HepG2 (cell line): ENCODE results near the gene SPSB2. TPM values are rescaled to one million over a fixed set of nuclear protein-coding genes. Genes with fewer than 3 reads are reported as not detected.
A peak's percentile ranks its signal among the peaks of the same experiment; 100 is the strongest.

Experiments
- ARID2 ChIP-seq: sonication (generic); formaldehyde crosslinking; IDR thresholded peaks from 2 replicates; pipeline ENCODE4 v1.8.1; 2022; ENCODE audit warnings: mild to moderate bottlenecking, missing genetic modification reagents, borderline replicate concordance
- MEF2D ChIP-seq: sonication (generic); formaldehyde crosslinking; IDR thresholded peaks from 2 replicates; pipeline ENCODE4 v1.5.1; 2020; ENCODE audit warnings: mild to moderate bottlenecking, missing genetic modification reagents
- PAWR ChIP-seq: sonication (generic); formaldehyde crosslinking; IDR thresholded peaks from 2 replicates; pipeline ENCODE4 v1.4.0; 2020; ENCODE audit warnings: missing genetic modification reagents, mild to moderate bottlenecking, borderline replicate concordance
- RARG ChIP-seq: sonication (generic); formaldehyde crosslinking; IDR thresholded peaks from 2 replicates; pipeline ENCODE4 v1.4.0; 2020; ENCODE audit warnings: low read depth, mild to moderate bottlenecking, missing genetic modification reagents
- SAFB2 ChIP-seq: sonication (generic); formaldehyde crosslinking; IDR thresholded peaks from 2 replicates; pipeline ENCODE4 v1.5.1; 2020; ENCODE audit warnings: missing genetic modification reagents, low read depth, mild to moderate bottlenecking, borderline replicate concordance
- SMYD3 ChIP-seq: sonication (generic); formaldehyde crosslinking; IDR thresholded peaks from 2 replicates; pipeline ENCODE4 v1.8.1; 2023; ENCODE audit warnings: mild to moderate bottlenecking, missing genetic modification reagents
- SRF ChIP-seq: IDR thresholded peaks from 2 replicates; pipeline ENCODE4 v1.6.1; 2011; ENCODE audit warnings: mild to moderate bottlenecking, low read depth, low read length, moderate library complexity
- SSRP1 ChIP-seq: IDR thresholded peaks from 2 replicates; pipeline ENCODE4 v1.6.1; 2016; ENCODE audit warnings: control low read depth
- ZNF432 ChIP-seq: sonication (generic); formaldehyde crosslinking; IDR thresholded peaks from 2 replicates; pipeline ENCODE4 v1.5.0; 2020; ENCODE audit warnings: missing genetic modification reagents, mild to moderate bottlenecking, borderline replicate concordance
- ZNF501 ChIP-seq: sonication (generic); formaldehyde crosslinking; IDR thresholded peaks from 2 replicates; pipeline ENCODE4 v1.5.1; 2020; ENCODE audit warnings: mild to moderate bottlenecking, moderate library complexity, missing genetic modification reagents
- ZNF547 ChIP-seq: sonication (generic); formaldehyde crosslinking; IDR thresholded peaks from 2 replicates; pipeline ENCODE4 v1.5.1; 2020; ENCODE audit warnings: mild to moderate bottlenecking, missing genetic modification reagents
- ZNF737 ChIP-seq: sonication (generic); formaldehyde crosslinking; IDR thresholded peaks from 2 replicates; pipeline ENCODE4 v1.5.0; 2020; ENCODE audit warnings: missing genetic modification reagents, mild to moderate bottlenecking, borderline replicate concordance
- ZNF780A ChIP-seq: sonication (generic); formaldehyde crosslinking; IDR thresholded peaks from 2 replicates; pipeline ENCODE4 v1.8.0; 2022; ENCODE audit warnings: mild to moderate bottlenecking, missing genetic modification reagents, moderate library complexity
- polyA plus RNA-seq, 8 experiments: library from polyadenylated mRNA; depleted of rRNA in 3 of 8; stranded (reverse) in 7 of 8; unstranded in 1 of 8; fragments of >200 nt; fragmentation: Illumina TruSeq in 4 of 8; extraction: Trizol in 4 of 8; gene quantifications; 2 replicates each; pipeline versions ENCODE4 v1.2.1 to v1.2.3, GENCODE V29; 2011 to 2016; ENCODE audit warnings: low read depth in 4 of 8, missing spikeins in 1 of 8, mixed read lengths in 1 of 8; ENCODE audit not compliant: insufficient read depth in 1 of 8
- total RNA-seq, 5 experiments: library from RNA; depleted of rRNA; stranded (reverse); fragments of >200 nt; fragmentation: Illumina TruSeq; extraction: Trizol; gene quantifications; 2 replicates each; pipeline ENCODE4 v1.2.3, GENCODE V29; 2016; ENCODE audit warnings: low read depth in 1 of 5
- TF ChIP-seq, protein P1 (sequence below): sonication (generic); formaldehyde crosslinking; IDR thresholded peaks from 2 replicates; pipeline ENCODE4 v1.4.0; 2020; ENCODE audit warnings: missing genetic modification reagents, borderline replicate concordance
- TF ChIP-seq, protein P2 (sequence below): sonication (generic); formaldehyde crosslinking; IDR thresholded peaks from 2 replicates; pipeline ENCODE4 v1.8.1; 2023; ENCODE audit warnings: mild to moderate bottlenecking, moderate library complexity, missing genetic modification reagents
- TF ChIP-seq, protein P3 (sequence below): sonication (generic); formaldehyde crosslinking; conservative IDR thresholded peaks from 2 replicates; pipeline ENCODE4 v1.4.0; 2020; ENCODE audit warnings: missing genetic modification reagents
- TF ChIP-seq, protein P4 (sequence below): sonication (generic); formaldehyde crosslinking; IDR thresholded peaks from 2 replicates; pipeline ENCODE4 v1.4.0; 2020; ENCODE audit warnings: mild to moderate bottlenecking, missing genetic modification reagents

The SPSB2 gene
- total and polyA plus RNA-seq, 2 of the 13 experiments (the other 11 are each of a cell fraction or from before 2014, with no cell fraction given): 2.0 to 6.2 TPM

DNA sequence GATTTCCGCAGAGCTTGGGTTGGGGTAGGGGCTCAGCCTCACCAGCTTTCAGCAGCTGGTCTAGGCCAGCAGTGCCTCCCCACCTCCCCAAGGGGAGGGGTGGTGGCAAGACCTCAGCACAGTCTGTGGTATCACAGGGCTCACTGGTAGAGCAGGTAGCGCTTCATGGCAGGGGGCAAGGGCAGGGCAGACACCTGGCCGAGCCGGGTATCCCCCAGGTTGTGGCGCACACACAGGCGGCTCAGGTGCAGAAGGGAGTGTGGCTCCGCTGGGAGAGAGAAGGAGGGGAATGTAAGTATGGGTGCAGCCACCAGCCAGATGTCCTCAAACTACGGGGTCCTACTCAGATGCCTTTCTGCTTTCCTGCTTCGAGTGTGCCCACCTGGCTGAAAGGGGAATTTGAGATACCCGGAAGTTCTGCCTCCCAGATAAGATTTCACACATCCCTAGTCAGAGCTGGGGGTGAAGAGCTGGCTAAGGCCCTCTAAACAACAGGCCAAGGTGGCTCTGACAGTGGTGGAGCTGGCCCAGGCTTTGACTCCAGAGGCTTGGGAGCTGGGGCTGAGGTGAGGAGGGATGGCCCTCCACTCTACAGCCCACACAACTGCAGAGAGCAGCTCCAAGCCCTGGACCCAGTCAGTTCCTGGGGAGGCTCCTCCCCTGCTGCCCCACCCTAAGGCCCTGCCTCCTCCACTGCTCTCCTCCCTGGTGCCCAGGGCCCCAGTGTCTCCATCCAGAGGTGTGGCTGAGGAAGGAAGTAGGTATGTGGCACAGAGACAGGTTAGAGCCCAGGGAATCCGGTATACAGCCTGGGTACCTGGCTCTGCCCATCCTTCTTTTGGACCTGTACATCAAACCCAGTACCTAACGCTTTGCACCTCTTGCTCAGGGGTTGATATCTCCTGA lies 1.8 kb downstream of the SPSB2 start (continued):
- TF ChIP-seq, protein P1, sequence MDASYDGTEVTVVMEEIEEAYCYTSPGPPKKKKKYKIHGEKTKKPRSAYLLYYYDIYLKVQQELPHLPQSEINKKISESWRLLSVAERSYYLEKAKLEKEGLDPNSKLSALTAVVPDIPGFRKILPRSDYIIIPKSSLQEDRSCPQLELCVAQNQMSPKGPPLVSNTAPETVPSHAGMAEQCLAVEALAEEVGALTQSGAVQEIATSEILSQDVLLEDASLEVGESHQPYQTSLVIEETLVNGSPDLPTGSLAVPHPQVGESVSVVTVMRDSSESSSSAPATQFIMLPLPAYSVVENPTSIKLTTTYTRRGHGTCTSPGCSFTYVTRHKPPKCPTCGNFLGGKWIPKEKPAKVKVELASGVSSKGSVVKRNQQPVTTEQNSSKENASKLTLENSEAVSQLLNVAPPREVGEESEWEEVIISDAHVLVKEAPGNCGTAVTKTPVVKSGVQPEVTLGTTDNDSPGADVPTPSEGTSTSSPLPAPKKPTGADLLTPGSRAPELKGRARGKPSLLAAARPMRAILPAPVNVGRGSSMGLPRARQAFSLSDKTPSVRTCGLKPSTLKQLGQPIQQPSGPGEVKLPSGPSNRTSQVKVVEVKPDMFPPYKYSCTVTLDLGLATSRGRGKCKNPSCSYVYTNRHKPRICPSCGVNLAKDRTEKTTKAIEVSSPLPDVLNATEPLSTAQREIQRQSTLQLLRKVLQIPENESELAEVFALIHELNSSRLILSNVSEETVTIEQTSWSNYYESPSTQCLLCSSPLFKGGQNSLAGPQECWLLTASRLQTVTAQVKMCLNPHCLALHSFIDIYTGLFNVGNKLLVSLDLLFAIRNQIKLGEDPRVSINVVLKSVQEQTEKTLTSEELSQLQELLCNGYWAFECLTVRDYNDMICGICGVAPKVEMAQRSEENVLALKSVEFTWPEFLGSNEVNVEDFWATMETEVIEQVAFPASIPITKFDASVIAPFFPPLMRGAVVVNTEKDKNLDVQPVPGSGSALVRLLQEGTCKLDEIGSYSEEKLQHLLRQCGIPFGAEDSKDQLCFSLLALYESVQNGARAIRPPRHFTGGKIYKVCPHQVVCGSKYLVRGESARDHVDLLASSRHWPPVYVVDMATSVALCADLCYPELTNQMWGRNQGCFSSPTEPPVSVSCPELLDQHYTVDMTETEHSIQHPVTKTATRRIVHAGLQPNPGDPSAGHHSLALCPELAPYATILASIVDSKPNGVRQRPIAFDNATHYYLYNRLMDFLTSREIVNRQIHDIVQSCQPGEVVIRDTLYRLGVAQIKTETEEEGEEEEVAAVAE (CRISPR knock-in tag): 0 out of 2 replicates have a peak, but pooled peaks have one; percentile 16
- TF ChIP-seq RARG (CRISPR knock-in tag): no peak
- TF ChIP-seq, protein P2, sequence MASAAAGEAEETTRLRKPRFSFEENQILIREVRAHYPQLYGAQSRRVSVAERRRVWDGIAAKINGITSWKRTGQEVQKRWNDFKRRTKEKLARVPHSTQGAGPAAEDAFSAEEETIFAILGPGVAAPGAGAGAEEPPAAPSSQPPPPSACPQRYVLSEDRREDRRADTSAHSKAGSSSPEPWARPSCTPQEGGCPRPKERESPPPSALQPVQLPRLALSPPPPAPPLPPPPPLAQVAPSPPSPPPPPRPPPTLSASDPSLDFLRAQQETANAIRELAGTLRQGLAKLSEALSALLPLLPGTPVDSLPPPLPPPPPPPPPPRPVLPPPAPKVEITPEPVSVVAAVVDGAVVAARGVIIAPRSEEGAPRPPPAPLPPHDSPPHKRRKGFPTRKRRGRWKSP (CRISPR knock-in tag): no peak
- no peak for TF ChIP-seq SMYD3 (CRISPR knock-in tag)
- peak; percentile 46; the same call in 1 of the 2 replicates for TF ChIP-seq MEF2D (CRISPR knock-in tag)
- TF ChIP-seq, protein P3, sequence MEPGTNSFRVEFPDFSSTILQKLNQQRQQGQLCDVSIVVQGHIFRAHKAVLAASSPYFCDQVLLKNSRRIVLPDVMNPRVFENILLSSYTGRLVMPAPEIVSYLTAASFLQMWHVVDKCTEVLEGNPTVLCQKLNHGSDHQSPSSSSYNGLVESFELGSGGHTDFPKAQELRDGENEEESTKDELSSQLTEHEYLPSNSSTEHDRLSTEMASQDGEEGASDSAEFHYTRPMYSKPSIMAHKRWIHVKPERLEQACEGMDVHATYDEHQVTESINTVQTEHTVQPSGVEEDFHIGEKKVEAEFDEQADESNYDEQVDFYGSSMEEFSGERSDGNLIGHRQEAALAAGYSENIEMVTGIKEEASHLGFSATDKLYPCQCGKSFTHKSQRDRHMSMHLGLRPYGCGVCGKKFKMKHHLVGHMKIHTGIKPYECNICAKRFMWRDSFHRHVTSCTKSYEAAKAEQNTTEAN: no peak
- peak; percentile 37; the same call in 1 of the 2 replicates for TF ChIP-seq SSRP1 (CRISPR knock-in tag)
- TF ChIP-seq SRF: no peak
- no peak for TF ChIP-seq ZNF547 (CRISPR knock-in tag)
- no peak for TF ChIP-seq ZNF501
- TF ChIP-seq, protein P4, sequence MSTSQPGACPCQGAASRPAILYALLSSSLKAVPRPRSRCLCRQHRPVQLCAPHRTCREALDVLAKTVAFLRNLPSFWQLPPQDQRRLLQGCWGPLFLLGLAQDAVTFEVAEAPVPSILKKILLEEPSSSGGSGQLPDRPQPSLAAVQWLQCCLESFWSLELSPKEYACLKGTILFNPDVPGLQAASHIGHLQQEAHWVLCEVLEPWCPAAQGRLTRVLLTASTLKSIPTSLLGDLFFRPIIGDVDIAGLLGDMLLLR (CRISPR knock-in tag): no peak
- peak; percentile 48; the same call in 1 of the 2 replicates for TF ChIP-seq SAFB2 (CRISPR knock-in tag)
- TF ChIP-seq ARID2: no peak
- no peak for TF ChIP-seq PAWR
- no peak for TF ChIP-seq ZNF737 (CRISPR knock-in tag)
- TF ChIP-seq ZNF780A (CRISPR knock-in tag): no peak
- no peak for TF ChIP-seq ZNF432 (CRISPR knock-in tag)
